ENCODE measurements around the gene INAVA.

The INAVA gene

GRCh38 chr1:200904772-200905171 is 10.1 kb downstream of the INAVA start:
- Histone ChIP-seq H3K4me3 (ENCODE audit: low read length) (no peak overlapping the region), H3F3A (ENCODE audit: control insufficient read depth, insufficient read depth) (no peaks in the 10 kb centered on the region), H3K4me2 (ENCODE audit: low read length) (no peak overlapping the region), H3K36me3 (ENCODE audit: control insufficient read depth, low read length) (no peaks in the 10 kb centered on the region), H3K9me2 (replicated peaks; ENCODE audit: control insufficient read depth, low read length) (no peaks in the 10 kb centered on the region), H3K79me2 (ENCODE audit: control insufficient read depth, low read length) (no peaks in the 10 kb centered on the region), H3K9me3 (ENCODE audit: control insufficient read depth, insufficient read depth, low read length) (no peaks in the 10 kb centered on the region), H4K20me1 (ENCODE audit: control insufficient read depth, insufficient read depth, low read depth, low read length) (no peaks in the 10 kb centered on the region), H3K4me1 (ENCODE audit: control insufficient read depth, low read length) (no peaks in the 10 kb centered on the region), H3K27me3 (ENCODE audit: control insufficient read depth, low read length) (peaks cover 18% of the 10 kb centered on the region), H3K27ac (ENCODE audit: low read depth, low read length) (no peak overlapping the region)
- TF ChIP-seq EZH2phosphoT487 (IDR thresholded peaks at IDR 0.05; ENCODE audit: borderline replicate concordance, low read length) (no peak), CTCF (IDR thresholded peaks at IDR 0.05; ENCODE audit: low read depth, low read length, poor library complexity, severe bottlenecking) (no peak)

DNA sequence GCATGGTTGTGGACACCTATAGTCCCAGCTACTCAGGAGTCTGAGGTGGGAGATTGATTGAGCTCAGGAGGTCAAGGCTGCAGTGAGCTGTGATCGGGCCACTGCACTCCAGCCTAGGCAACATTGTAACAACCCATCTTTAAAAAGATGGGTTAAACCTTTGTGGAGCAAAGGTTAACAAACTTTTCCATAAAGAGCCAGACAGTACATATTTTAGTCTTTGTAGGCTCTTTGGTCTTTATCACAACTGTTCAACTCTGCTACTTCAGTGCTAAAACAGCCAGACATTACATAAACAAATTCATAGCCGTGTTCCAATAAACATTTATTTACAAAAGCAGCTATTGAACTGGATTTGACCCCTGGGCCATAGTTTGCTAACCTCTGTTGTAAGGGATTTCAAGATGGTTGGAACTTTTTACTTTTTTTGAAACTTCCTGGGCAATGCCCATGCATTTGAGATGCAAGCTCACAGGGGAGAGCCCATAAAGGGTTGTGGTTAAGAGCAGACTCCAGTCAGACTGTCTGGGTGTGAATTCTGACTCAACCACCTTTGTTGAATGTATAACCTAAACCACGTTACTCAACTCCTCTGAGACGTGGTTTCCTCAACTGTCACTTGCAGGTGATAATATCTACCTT is 10.8 kb downstream of the INAVA start:
- H3K4me2 ChIP-seq (ENCODE audit: low read length): no peak overlapping the region
- H3K9me2 ChIP-seq (replicated peaks; ENCODE audit: control insufficient read depth, low read length): no peaks in the 10 kb centered on the region

DNA sequence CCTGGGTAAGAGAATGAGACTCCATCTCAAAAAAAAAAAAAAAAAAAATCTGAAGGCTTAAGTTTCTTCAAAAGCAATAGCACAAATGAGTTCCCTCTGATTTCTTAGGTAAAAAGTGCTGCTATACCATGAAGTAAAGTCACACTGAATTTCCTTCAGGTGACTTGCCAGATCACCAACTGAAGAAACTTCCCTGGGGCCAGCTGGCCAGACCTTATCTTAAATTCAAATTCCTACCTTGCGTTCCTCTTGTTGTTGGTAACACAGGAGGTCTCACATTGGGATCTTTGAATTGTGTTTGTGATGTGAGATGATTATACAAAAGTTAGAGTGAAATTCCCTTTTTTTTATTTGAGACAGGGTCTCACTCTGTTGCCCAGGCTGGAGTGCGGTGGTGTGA is 11.8 kb downstream of the INAVA start:
- Histone ChIP-seq H3K4me2 (ENCODE audit: low read length) (no peak overlapping the region), H4K20me1 (ENCODE audit: control insufficient read depth, insufficient read depth, low read depth, low read length) (no peaks in the 10 kb centered on the region), H3K27ac (ENCODE audit: low read depth, low read length) (no peak overlapping the region), H3K4me1 (ENCODE audit: control insufficient read depth, low read length) (no peaks in the 10 kb centered on the region), H3K9me2 (replicated peaks; ENCODE audit: control insufficient read depth, low read length) (no peaks in the 10 kb centered on the region), H3K79me2 (ENCODE audit: control insufficient read depth, low read length) (no peaks in the 10 kb centered on the region), H3K4me3 (ENCODE audit: low read length) (no peak overlapping the region), H3K27me3 (ENCODE audit: control insufficient read depth, low read length) (peaks cover 21% of the 10 kb centered on the region), H3F3A (ENCODE audit: control insufficient read depth, insufficient read depth) (no peaks in the 10 kb centered on the region), H3K9me3 (ENCODE audit: control insufficient read depth, insufficient read depth, low read length) (no peaks in the 10 kb centered on the region), H3K36me3 (ENCODE audit: control insufficient read depth, low read length) (no peaks in the 10 kb centered on the region)
- TF ChIP-seq CTCF (IDR thresholded peaks at IDR 0.05; ENCODE audit: low read depth, low read length, poor library complexity, severe bottlenecking) (no peak), EZH2phosphoT487 (IDR thresholded peaks at IDR 0.05; ENCODE audit: borderline replicate concordance, low read length) (no peak)

More for the DNA sequence above, 10.8 kb downstream of the INAVA start:
- no peak overlapping the region for H3K27ac ChIP-seq (ENCODE audit: low read depth, low read length)
- no peaks in the 10 kb centered on the region for H3K4me1 ChIP-seq (ENCODE audit: control insufficient read depth, low read length)
- no peaks in the 10 kb centered on the region for H3F3A ChIP-seq (ENCODE audit: control insufficient read depth, insufficient read depth)
- no peaks in the 10 kb centered on the region for H3K9me3 ChIP-seq (ENCODE audit: control insufficient read depth, insufficient read depth, low read length)
- no peak overlapping the region for H3K4me3 ChIP-seq (ENCODE audit: low read length)
- H4K20me1 ChIP-seq (ENCODE audit: control insufficient read depth, insufficient read depth, low read depth, low read length): no peaks in the 10 kb centered on the region
- peaks cover 21% of the 10 kb centered on the region for H3K27me3 ChIP-seq (ENCODE audit: control insufficient read depth, low read length)
- TF ChIP-seq EZH2phosphoT487 (IDR thresholded peaks at IDR 0.05; ENCODE audit: borderline replicate concordance, low read length) (no peak), CTCF (IDR thresholded peaks at IDR 0.05; ENCODE audit: low read depth, low read length, poor library complexity, severe bottlenecking) (no peak)
- no peaks in the 10 kb centered on the region for H3K79me2 ChIP-seq (ENCODE audit: control insufficient read depth, low read length)
- H3K36me3 ChIP-seq (ENCODE audit: control insufficient read depth, low read length): no peaks in the 10 kb centered on the region

All from DOHH2 (cell line).